Measurements from ENCODE around the gene AFAP1L1. TPM values are rescaled to one million over a fixed set of nuclear protein-coding genes. Genes with fewer than 3 reads are reported as not detected.

AFAP1L1 gene
- total and polyA plus RNA-seq, 12 donors, result 30.3 to 61.6 (median 43.5) TPM

DNA sequence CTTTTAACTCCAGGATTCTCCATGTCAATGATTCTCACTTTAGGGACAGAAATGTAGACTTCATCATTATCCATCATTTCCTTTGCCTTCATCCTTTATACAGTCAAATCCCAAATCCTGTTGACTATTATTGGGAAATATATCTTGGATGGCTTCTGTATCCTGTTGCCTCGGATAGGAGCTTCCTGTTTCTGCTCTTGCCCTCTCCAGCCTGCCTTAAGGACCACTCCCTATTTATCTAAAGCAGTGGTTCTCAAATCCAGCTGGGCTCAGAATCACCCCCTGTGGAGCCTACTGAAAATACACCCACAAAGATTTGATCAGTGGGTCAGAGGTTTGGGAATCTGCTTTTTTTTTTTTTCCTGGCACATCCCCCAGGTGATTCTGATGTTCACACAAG is 8.5 kb downstream of the AFAP1L1 start:
- no peak for DNase-seq
- no peak for ATAC-seq
- H3K27me3 ChIP-seq, result no peaks in the 10 kb centered on the region
- WGBS, 2 donors, result 18 to 30% methylated on average over 1 of the region's 1 CpG
- H3K4me3 ChIP-seq, result no peak overlapping the region
- TF ChIP-seq, protein P1, sequence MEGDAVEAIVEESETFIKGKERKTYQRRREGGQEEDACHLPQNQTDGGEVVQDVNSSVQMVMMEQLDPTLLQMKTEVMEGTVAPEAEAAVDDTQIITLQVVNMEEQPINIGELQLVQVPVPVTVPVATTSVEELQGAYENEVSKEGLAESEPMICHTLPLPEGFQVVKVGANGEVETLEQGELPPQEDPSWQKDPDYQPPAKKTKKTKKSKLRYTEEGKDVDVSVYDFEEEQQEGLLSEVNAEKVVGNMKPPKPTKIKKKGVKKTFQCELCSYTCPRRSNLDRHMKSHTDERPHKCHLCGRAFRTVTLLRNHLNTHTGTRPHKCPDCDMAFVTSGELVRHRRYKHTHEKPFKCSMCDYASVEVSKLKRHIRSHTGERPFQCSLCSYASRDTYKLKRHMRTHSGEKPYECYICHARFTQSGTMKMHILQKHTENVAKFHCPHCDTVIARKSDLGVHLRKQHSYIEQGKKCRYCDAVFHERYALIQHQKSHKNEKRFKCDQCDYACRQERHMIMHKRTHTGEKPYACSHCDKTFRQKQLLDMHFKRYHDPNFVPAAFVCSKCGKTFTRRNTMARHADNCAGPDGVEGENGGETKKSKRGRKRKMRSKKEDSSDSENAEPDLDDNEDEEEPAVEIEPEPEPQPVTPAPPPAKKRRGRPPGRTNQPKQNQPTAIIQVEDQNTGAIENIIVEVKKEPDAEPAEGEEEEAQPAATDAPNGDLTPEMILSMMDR (IDR thresholded peaks at IDR 0.05), result no peak
- intact Hi-C loops (cut with DNase I), result no loop called here
- peaks cover 0 to 16% (median 0%) of the 10 kb centered on the region in 9 donors for H3K36me3 ChIP-seq
- H3K9me3 ChIP-seq, result no peaks in the 10 kb centered on the region
- peak overlapping the region in 9 of 10 donors; percentile 56 to 97 (median 86) for H3K27ac ChIP-seq
- peaks cover 17 to 100% (median 92%) of the 10 kb centered on the region in 9 donors for H3K4me1 ChIP-seq

DNA sequence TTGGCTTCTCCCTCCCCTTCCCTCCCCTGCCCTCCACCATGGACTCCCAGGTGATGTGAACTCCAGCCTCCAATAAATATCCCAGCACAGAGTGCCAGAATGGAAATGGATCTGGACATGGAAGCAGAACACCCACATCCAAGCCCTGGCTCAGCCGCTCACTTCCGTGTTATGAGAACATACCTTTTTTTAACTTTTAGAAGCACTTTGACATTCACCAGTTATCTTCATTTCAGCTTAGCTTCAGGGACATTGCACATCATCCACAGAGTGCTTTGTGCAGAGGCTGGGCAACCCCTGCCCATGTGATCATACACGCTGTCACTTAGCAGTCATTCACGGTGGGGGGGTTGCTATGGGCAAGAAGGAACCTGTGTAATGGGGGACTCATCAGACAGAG is 9.1 kb downstream of the AFAP1L1 start:
- Histone ChIP-seq H3K27me3 (no peaks in the 10 kb centered on the region), H3K36me3 (peaks cover 0 to 12% (median 0%) of the 10 kb centered on the region in 9 donors), H3K4me1 (peaks cover 17 to 100% (median 97%) of the 10 kb centered on the region in 9 donors), H3K9me3 (no peaks in the 10 kb centered on the region), H3K27ac (peak overlapping the region in 9 of 10 donors; percentile 56 to 97 (median 86)), H3K4me3 (no peak overlapping the region)
- intact Hi-C loops (cut with DNase I), result no loop called here
- WGBS, 2 donors, result 35 to 40% methylated on average over 4 of the region's 4 CpGs
- peak; percentile 34 to 79 (median 64) for ATAC-seq
- no peak for DNase-seq
- TF ChIP-seq, protein P1 (IDR thresholded peaks at IDR 0.05), result no peak

DNA sequence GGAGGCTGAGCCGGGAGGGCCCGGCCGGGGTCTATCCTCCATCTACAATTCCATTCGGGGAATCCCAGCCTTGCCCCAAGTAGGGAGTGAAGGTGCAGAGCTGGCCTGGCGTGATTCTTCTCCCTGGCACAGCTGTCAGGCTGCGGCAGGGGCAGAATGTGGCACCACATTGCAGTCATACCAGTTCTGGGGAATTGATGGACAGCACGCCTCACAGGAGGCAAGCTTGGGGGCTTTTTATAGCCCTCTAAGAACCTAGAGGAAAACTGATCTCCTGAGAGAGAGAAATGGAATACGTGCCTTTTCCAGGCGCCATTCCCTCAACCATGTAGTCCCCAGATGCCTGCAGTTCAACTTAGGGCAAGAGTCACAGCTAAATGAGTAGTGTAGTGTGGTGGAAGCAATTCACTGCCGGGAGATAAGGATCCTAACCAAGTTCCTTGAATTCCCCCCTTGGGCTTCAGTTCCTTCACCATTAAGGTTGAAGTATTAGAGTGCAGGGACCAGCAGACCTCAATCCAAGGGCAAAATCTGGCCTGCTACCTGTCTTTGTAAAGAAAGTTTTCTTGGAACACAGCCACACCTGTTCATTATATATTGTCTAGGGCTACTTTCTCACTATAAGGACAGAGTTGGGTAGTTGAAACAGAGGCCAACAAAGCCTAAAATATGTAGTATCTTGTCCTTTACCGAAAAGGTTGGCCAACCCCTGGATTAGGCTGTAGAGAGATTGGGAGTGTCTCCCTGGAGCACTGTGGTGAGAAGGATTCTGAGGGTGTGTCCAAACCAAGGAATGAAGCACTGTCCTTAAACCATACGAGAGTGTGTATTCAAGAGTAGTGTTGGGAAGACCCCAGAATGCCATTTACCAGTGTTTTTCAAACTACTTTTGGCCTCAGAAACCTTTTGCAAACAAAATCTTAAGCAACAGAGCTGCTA is 10.6 kb downstream of the AFAP1L1 start:
- no peaks in the 10 kb centered on the region for H3K27me3 ChIP-seq
- intact Hi-C loops (cut with DNase I), result no loop called here
- 48 to 55% methylated on average over 12 of the region's 12 CpGs for WGBS, 2 donors
- H3K4me1 ChIP-seq, result peaks cover 14 to 100% (median 95%) of the 10 kb centered on the region in 9 donors
- peak overlapping the region; percentile 8 to 97 (median 84) for H3K27ac ChIP-seq
- no peak for DNase-seq
- no peak overlapping the region for H3K4me3 ChIP-seq
- peak; percentile 12 to 69 (median 46) for ATAC-seq
- H3K36me3 ChIP-seq, result peaks cover 0 to 21% (median 0%) of the 10 kb centered on the region in 9 donors
- H3K9me3 ChIP-seq, result no peaks in the 10 kb centered on the region
- TF ChIP-seq, protein P1 (IDR thresholded peaks at IDR 0.05), result no peak

DNA sequence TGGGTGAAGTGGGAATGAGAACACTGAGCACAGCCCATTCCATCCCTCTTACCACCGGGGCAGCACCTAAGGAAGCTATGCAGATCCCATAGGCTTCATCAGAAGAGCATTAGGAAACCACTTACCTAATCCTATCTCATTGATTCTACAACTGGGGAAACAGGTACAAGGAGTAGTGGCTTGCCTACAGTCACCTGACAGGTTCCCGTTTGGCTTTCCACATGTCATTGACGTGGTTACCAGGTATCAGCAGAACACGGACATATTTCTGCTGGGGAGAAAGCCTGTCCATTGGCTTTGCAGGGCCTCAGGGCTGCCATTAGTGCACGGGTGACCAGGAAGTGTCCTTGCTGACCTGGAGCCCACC is 11.3 kb downstream of the AFAP1L1 start:
- H3K4me1 ChIP-seq, result peaks cover 16 to 100% (median 95%) of the 10 kb centered on the region in 9 donors
- no peak for ATAC-seq
- H3K9me3 ChIP-seq, result no peaks in the 10 kb centered on the region
- peaks cover 0 to 21% (median 0%) of the 10 kb centered on the region in 9 donors for H3K36me3 ChIP-seq
- H3K27me3 ChIP-seq, result no peaks in the 10 kb centered on the region
- 71 to 74% methylated on average over 5 of the region's 5 CpGs for WGBS, 2 donors
- intact Hi-C loops (cut with DNase I), result no loop called here
- DNase-seq, result no peak
- TF ChIP-seq, protein P1 (IDR thresholded peaks at IDR 0.05), result no peak
- H3K4me3 ChIP-seq, result no peak overlapping the region
- H3K27ac ChIP-seq, result peak overlapping the region in 9 of 10 donors; percentile 8 to 97 (median 86)
